ENCODE measurements around the gene GDI1. TPM values are rescaled to one million over a fixed set of nuclear protein-coding genes. Genes with fewer than 3 reads are reported as not detected.
A peak's percentile ranks its signal among the peaks of the same experiment; 100 is the strongest.

Gene GDI1
- total RNA-seq, 1 experiment from 2014 or later: 137 TPM

- peaks cover 11% of the 10 kb centered on the region for H3K36me3 ChIP-seq (ENCODE audit: insufficient read depth, low read length, poor library complexity, severe bottlenecking)
- POLR2A ChIA-PET (ENCODE audit: low non-redundant PET): no interaction called here
- no peaks in the 10 kb centered on the region for H3K27me3 ChIP-seq (replicated peaks; ENCODE audit: insufficient read depth, low read depth, low read length, poor library complexity)
- intact Hi-C loops (cut with micrococcal nuclease; ENCODE audit: unreplicated experiment): no loop called here
- H3K4me1 ChIP-seq (ENCODE audit: insufficient read depth, low read length, poor library complexity, severe bottlenecking): peaks cover 5% of the 10 kb centered on the region
- BruUV-seq (replicated peaks): no TSS peak
- H3K9me3 ChIP-seq (ENCODE audit: low read depth, low read length, poor library complexity, severe bottlenecking): no peaks in the 10 kb centered on the region
- CTCF ChIA-PET: no interaction called here
- TF ChIP-seq EZH2 (IDR thresholded peaks at IDR 0.05; ENCODE audit: borderline replicate concordance, low read depth, low read length, poor library complexity, severe bottlenecking) (no peak), CTCF (conservative IDR thresholded peaks at IDR 0.05; ENCODE audit: low read depth, low read length) (no peak)
- peak within 1 kb of the TSS; percentile 58 for H3K4me3 ChIP-seq (ENCODE audit: low read depth, low read length, poor library complexity, severe bottlenecking)
- DNase-seq (ENCODE audit: low spot score): peak; percentile 49
- H3K27ac ChIP-seq (ENCODE audit: low read depth, low read length, poor library complexity, severe bottlenecking): peak within 1 kb of the TSS; percentile 72
Observed at GRCh38 chrX:154486396-154487207, 49.6 kb downstream of the GDI1 start, which contains the start of gene UBL4A. TSS of gene UBL4A (minus strand) at chrX:154486615. CDS start at chrX:154486584, 31 bp downstream.

DNA sequence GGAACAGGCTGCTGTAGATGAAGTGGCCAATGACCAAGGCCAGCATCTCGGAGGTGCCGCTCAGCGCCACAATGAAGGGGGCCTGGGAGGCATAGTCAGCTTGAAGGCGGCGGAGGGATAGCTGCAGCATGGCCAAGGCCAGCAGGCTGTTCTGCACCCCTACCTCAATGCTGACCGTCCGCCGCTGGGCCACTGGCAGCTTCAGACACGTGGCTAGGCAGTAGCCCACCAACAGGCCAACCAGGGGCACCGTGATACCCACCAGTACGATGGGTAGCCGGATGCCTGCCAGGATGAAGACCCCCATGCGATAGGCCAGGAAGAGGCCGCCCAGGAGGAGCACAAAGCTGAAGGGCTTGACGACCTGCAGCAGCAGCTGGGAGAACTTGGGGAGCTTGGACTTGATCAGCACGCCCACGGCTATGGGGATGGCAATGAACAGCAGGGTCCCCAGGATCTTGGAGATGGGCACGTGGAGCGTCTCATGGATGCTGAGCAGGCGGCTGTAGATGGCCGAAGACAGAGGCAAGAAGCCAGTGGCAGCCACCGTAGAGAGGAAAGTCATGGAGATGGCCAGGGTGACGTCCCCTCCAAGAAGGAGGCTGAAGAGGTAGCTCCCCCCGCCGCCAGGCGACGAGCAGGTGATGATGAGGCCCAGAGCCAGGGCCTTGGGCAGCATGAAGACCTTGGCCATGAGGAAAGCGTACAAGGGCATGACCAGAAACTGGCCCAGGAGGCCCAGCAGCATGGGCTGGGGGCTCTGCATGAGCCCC lies 50.8 kb downstream of the GDI1 start:
- H3K4me3 ChIP-seq (ENCODE audit: low read depth, low read length, poor library complexity, severe bottlenecking): no peak overlapping the region
- intact Hi-C loops (cut with micrococcal nuclease; ENCODE audit: unreplicated experiment): no loop called here
- CTCF ChIA-PET: no interaction called here

More for the DNA sequence above, 50.8 kb downstream of the GDI1 start:
- Histone ChIP-seq H3K27ac (ENCODE audit: low read depth, low read length, poor library complexity, severe bottlenecking) (no peak overlapping the region), H3K27me3 (replicated peaks; ENCODE audit: insufficient read depth, low read depth, low read length, poor library complexity) (no peaks in the 10 kb centered on the region), H3K4me1 (ENCODE audit: insufficient read depth, low read length, poor library complexity, severe bottlenecking) (peaks cover 5% of the 10 kb centered on the region), H3K36me3 (ENCODE audit: insufficient read depth, low read length, poor library complexity, severe bottlenecking) (peaks cover 11% of the 10 kb centered on the region), H3K9me3 (ENCODE audit: low read depth, low read length, poor library complexity, severe bottlenecking) (no peaks in the 10 kb centered on the region)
- no peak for DNase-seq (ENCODE audit: low spot score)
- BruUV-seq (replicated peaks): no TSS peak
- TF ChIP-seq CTCF (conservative IDR thresholded peaks at IDR 0.05; ENCODE audit: low read depth, low read length): no peak
- TF ChIP-seq EZH2 (IDR thresholded peaks at IDR 0.05; ENCODE audit: borderline replicate concordance, low read depth, low read length, poor library complexity, severe bottlenecking): no peak
- POLR2A ChIA-PET (ENCODE audit: low non-redundant PET): no interaction called here

Data from A673 (cell line).